Effector memory CD8-positive, alpha-beta T cell (primary cell): ENCODE data around the gene FARP2.
A peak's percentile ranks its signal among the peaks of the same experiment; 100 is the strongest.
"Not testable (repeated sequence)": the region's sequence is repeated elsewhere in the genome, so short reads cannot be mapped to it uniquely, and the experiment has no call there.

ENCODE experiments used
- ATAC-seq: fragments of 150-1000 bp; cut with Tn5 transposase; replicated peaks from 2 replicates; pipeline ENCODE4 v1.10.0; 2021; ENCODE audit warnings: mild to moderate bottlenecking, moderate library complexity
- DNase-seq, 3 experiments: peaks; one replicate each; pipeline ENCODE4 v3.0.0; 2021
- H3K27ac Mint-ChIP-seq, 2 donors: one replicate each; pipeline ENCODE4 v1.8.0; 2022; ENCODE audit warnings: mild to moderate bottlenecking in 2 of 2, mixed read lengths in 2 of 2, moderate library complexity in 2 of 2
- H3K27me3 Mint-ChIP-seq, 2 donors: one replicate each; pipeline ENCODE4 v1.8.0; 2022; ENCODE audit warnings: mixed read lengths in 2 of 2
- H3K36me3 Mint-ChIP-seq: one replicate; pipeline ENCODE4 v1.8.0; 2022; ENCODE audit warnings: mild to moderate bottlenecking, moderate library complexity, mixed read lengths; ENCODE audit not compliant: insufficient read depth
- H3K4me1 Mint-ChIP-seq, 2 donors: one replicate each; pipeline ENCODE4 v1.8.0; 2022; ENCODE audit warnings: low read depth in 2 of 2, mixed read lengths in 2 of 2
- H3K4me3 Mint-ChIP-seq, 2 donors: one replicate each; pipeline ENCODE4 v1.8.0; 2022; ENCODE audit warnings: mild to moderate bottlenecking in 2 of 2, mixed read lengths in 2 of 2, moderate library complexity in 2 of 2
- H3K9me3 Mint-ChIP-seq, 2 donors: one replicate each; pipeline ENCODE4 v1.8.0; 2022; ENCODE audit warnings: mixed read lengths in 2 of 2

The FARP2 gene

DNA sequence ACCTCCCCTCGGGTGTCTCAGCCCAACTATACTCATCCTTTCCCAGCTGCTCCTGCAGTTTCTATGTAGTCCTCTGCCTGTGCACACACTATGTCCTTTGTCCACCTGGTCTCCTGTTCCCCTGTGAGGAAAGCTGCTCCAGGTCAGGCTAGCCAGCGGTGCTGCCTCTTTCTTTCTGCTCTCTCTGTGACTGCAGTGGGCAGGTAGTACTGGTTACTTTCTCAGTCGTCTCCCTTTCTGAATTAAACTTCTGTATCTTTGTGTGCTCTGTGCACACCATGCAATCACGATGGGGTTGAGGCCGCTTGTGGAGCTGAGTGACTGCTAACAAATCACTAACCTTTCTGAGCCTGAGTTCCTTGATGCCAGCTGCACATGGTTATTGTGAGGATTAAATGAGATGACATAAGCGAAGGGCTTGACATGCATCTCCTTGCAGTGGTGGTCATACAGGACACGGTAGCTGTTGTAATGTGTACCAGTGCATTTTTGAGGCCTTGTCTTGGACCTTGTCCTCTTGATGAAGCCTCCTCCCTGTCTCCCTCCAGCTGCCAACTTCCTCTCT lies 3.5 kb downstream of the FARP2 start:
- H3K4me3 Mint-ChIP-seq, result peak overlapping the region in 1 of 2 donors; percentile 27
- no peaks in the 10 kb centered on the region for H3K27me3 Mint-ChIP-seq
- DNase-seq, result no peak
- no peaks in the 10 kb centered on the region for H3K9me3 Mint-ChIP-seq
- no peak for ATAC-seq
- no peak overlapping the region for H3K27ac Mint-ChIP-seq
- peaks cover 19% of the 10 kb centered on the region in 2 donors for H3K4me1 Mint-ChIP-seq
- H3K36me3 Mint-ChIP-seq, result peaks cover 13% of the 10 kb centered on the region

DNA sequence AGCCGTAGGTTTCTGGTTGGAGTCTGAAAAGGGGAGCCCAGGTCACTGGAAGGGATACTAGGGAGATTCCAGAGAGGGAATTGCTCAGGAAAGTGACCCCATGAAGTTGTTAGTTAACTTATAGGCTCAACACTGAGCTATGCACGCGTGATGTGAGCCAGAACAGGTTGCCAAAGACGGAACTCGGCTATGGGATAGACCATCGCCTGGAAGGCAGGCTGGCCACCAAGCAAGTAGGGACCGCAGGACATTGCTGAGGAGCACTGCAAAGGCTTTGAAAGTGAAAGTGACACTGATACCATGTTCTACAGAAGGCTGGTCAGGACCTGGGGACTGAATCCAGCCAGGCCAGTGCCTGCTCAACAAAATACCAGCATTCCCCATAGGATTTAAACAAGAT lies 7.3 kb downstream of the FARP2 start:
- no peaks in the 10 kb centered on the region for H3K27me3 Mint-ChIP-seq
- H3K27ac Mint-ChIP-seq, result no peak overlapping the region
- DNase-seq (no peak), ATAC-seq (no peak)
- peaks cover 8 to 14% of the 10 kb centered on the region in 2 donors for H3K4me1 Mint-ChIP-seq
- peaks cover 6% of the 10 kb centered on the region for H3K36me3 Mint-ChIP-seq
- no peak overlapping the region for H3K4me3 Mint-ChIP-seq
- H3K9me3 Mint-ChIP-seq, result no peaks in the 10 kb centered on the region

DNA sequence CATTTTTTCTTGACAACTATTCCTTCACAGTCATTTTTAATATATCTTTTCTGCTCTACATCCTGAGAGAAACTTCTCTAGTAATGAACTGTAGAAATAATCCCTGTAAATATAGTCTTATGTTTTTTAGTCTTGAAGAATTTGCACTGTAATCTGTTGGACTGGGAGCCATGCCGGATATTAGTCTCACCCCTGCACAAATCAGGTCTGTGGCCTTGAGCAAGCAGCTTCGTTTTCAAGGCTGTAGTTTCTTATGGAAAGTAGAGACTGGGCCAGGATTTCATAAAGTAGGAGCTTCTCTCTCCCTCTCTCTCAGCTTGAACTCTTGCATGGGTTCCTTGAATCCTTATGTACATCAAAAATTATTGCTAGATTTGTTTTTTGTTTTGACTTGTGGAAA lies 8.7 kb downstream of the FARP2 start:
- Mint-ChIP-seq H3K27me3 (no peaks in the 10 kb centered on the region), H3K36me3 (peaks cover 6% of the 10 kb centered on the region), H3K4me3 (no peak overlapping the region), H3K9me3 (no peaks in the 10 kb centered on the region), H3K4me1 (peaks cover 3 to 10% of the 10 kb centered on the region in 2 donors), H3K27ac (no peak overlapping the region)
- DNase-seq (no peak), ATAC-seq (no peak)

DNA sequence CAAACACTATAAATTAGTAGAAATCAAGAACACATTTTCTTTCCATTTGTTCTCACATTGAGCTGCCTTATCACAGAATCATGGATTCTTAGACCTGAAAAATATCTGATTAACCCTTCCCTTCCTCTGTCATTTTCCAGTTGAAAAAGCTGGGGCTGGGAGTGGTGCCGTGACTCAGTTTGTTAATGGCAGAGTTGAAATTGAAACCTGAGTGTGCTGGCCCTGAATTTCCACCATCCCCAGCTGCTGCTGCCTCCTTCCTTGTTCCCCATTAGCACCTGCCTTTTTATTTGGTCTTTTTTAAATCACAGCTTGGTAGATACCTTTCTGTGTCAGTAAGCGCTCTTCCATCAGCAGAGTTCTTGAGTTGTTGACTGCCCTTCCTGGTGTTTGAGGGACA lies 10.6 kb downstream of the FARP2 start:
- Mint-ChIP-seq H3K4me3 (no peak overlapping the region), H3K27ac (no peak overlapping the region), H3K9me3 (no peaks in the 10 kb centered on the region), H3K4me1 (peaks cover 0 to 8% of the 10 kb centered on the region in 2 donors), H3K36me3 (peaks cover 3% of the 10 kb centered on the region), H3K27me3 (no peaks in the 10 kb centered on the region)
- ATAC-seq, result no peak
- DNase-seq, result no peak

DNA sequence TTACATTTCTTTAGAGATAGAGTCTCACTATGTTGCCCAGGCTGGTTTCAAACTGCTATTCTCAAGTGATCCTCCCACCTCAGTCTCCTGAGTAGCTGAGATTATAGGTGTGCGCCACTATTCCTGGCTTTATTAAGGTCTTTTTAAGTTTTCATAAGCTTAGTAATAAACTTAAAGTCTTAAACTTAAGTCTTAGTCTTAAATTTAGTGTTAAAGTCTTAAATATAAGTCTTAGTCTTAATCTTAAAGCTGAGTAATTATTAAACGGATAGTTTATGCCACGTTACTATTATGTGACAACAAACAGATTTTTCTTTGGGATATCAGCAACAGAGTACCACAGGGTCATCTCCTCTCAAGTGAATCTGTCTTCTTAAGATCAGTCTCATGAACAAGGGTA lies 12.6 kb downstream of the FARP2 start:
- Mint-ChIP-seq H3K27ac (no peak overlapping the region), H3K4me1 (peaks cover 0 to 2% of the 10 kb centered on the region in 2 donors), H3K27me3 (no peaks in the 10 kb centered on the region), H3K4me3 (no peak overlapping the region), H3K36me3 (peaks cover 3% of the 10 kb centered on the region), H3K9me3 (no peaks in the 10 kb centered on the region)
- no peak for ATAC-seq
- no peak for DNase-seq

DNA sequence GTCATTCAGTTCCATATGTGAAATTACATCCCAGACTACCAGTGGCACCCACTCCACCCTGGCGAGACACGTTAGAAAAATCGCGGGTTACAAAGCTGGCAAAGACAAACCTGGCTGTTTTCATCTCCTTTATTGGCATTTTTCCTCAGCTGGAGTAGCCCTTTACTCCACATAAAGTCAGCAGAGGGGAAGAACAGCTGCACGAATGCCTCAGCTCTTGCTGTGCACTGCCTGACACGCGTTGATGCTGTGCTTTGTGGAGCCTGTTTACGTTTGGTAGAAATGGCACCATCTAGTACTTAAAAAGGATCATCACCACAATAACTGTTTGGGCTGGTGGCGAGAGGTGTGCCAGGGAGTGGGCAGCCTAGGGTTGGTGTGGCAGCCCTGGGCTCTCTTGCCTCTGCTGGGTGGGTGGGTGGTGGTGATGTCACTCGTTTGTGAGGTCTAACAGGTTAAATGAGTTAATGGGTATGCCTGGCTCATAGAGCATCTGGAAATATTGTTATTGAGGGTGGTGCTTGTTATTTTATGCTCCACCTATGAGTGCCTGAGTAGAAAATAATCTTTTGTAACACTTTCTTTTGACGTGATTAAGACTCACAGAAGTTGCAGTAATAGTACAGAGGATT lies 16.4 kb downstream of the FARP2 start:
- H3K4me3 Mint-ChIP-seq, result no peak overlapping the region
- H3K4me1 Mint-ChIP-seq, result no peaks in the 10 kb centered on the region
- DNase-seq (no peak), ATAC-seq (no peak)
- H3K27me3 Mint-ChIP-seq, result no peaks in the 10 kb centered on the region
- H3K27ac Mint-ChIP-seq, result no peak overlapping the region
- peaks cover 11% of the 10 kb centered on the region for H3K36me3 Mint-ChIP-seq
- H3K9me3 Mint-ChIP-seq, result no peaks in the 10 kb centered on the region

DNA sequence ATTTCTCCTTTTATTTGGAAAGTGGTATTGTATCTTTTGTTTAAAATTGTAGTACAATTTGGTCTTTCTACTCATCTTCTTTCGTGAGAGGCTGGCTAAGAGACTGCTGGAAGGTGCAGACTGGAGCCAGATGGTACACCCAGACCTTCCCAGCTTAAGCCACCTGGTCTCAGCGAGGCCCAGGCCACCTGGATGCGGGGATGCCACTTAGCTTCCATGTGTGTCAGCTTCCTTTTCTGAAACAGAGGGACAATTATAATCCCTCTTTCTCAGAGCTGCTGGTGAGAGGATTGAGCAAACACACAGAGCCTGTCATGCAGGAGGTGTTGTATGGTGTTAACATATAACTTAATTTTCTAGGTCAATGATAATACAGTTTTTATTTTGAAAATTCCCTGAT lies 17.4 kb downstream of the FARP2 start:
- no peaks in the 10 kb centered on the region for H3K9me3 Mint-ChIP-seq
- H3K4me3 Mint-ChIP-seq, result no peak overlapping the region
- no peak overlapping the region for H3K27ac Mint-ChIP-seq
- no peaks in the 10 kb centered on the region for H3K4me1 Mint-ChIP-seq
- H3K27me3 Mint-ChIP-seq, result no peaks in the 10 kb centered on the region
- DNase-seq, result no peak
- ATAC-seq, result no peak
- H3K36me3 Mint-ChIP-seq, result peaks cover 11% of the 10 kb centered on the region

DNA sequence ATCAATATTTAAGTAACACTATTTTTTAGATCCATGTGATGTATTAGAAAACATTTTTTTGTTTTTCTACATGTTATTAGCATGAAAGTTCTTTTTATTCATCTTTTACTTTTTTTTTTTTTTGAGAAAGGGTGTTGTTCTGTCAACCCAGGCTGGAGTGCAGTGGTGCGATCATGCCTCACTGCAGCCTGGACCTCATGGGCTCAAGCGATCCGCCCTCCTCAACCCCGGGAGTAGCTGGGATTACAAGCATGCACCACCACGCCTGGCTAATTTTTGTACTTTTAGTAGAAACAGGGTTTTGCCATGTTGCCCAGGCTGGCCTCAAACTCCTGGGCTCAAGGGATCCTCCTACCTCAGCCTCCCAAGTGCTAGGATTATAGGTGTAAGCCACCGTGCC lies 17.8 kb downstream of the FARP2 start:
- not testable (repeated sequence) for DNase-seq, H3K4me3 Mint-ChIP-seq, H3K27ac Mint-ChIP-seq, H3K27me3 Mint-ChIP-seq, ATAC-seq, H3K4me1 Mint-ChIP-seq, H3K9me3 Mint-ChIP-seq
- H3K36me3 Mint-ChIP-seq, result peaks cover 11% of the 10 kb centered on the region

DNA sequence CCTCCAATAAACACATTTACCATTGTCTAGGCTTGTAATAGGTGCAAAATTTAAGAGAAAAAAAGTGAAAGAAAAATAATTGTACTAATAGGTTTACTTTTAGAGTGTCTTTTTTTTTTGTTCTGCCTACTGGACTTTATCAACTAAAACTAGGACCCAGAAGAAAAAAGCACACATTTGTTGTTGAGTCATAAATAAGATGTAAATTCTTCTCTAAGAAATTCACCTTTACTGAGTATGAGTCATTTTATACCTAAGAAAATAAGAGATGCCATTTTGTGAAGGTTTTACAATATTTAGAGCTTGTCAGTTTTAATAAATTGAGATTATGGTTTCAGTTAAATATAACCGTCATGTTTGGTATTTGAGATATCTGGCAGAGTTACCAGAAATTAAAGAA lies 19.2 kb downstream of the FARP2 start:
- H3K4me1 Mint-ChIP-seq, result no peaks in the 10 kb centered on the region
- DNase-seq (no peak), ATAC-seq (no peak)
- H3K4me3 Mint-ChIP-seq, result no peak overlapping the region
- peaks cover 11% of the 10 kb centered on the region for H3K36me3 Mint-ChIP-seq
- no peak overlapping the region for H3K27ac Mint-ChIP-seq
- H3K27me3 Mint-ChIP-seq, result no peaks in the 10 kb centered on the region
- no peaks in the 10 kb centered on the region for H3K9me3 Mint-ChIP-seq

DNA sequence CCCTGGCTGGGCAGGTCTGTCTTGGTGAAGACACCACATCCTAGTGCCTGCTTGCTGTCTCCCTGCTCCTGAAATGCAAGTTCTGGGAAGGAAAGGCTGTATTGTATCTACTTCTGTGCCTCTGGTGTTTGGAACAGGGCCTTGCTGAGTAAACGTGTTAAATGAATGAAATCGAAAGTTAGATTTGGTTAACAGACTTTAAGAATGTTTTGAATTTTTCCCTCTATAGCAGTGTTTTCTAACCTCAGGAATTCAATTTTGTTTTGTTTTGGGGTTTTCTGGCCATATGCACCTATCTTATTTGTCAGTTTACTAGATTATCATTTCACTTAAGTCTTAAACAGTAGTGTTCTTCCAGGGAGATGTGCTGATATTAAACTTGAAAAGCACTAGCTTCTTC lies 20.7 kb downstream of the FARP2 start:
- Mint-ChIP-seq H3K4me3 (no peak overlapping the region), H3K36me3 (peaks cover 12% of the 10 kb centered on the region), H3K27me3 (no peaks in the 10 kb centered on the region), H3K27ac (no peak overlapping the region), H3K9me3 (no peaks in the 10 kb centered on the region), H3K4me1 (no peaks in the 10 kb centered on the region)
- ATAC-seq (no peak), DNase-seq (no peak)

DNA sequence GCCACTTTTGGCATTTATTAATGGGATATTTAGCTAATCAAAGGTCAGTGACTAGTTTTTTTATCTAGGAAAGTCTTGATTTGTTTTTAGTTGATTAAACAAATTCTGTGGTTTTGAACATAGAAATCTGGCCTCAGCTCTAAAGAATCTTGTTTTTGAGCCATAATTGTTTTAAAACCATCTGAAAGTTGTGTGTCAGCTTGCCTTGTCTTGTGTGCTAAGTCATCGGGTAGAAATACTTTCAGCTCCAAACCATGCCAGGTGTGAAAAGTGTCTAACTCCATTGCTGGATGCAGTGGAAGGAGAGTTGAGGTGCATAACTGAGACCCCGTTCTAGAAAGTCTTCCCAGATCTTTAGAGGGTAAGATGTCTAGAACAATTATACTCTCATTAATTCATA lies 22.7 kb downstream of the FARP2 start:
- Mint-ChIP-seq H3K4me1 (peaks cover 5 to 11% of the 10 kb centered on the region in 2 donors), H3K27ac (no peak overlapping the region), H3K4me3 (no peak overlapping the region), H3K27me3 (no peaks in the 10 kb centered on the region), H3K9me3 (no peaks in the 10 kb centered on the region), H3K36me3 (peaks cover 14% of the 10 kb centered on the region)
- no peak for DNase-seq
- ATAC-seq, result no peak

DNA sequence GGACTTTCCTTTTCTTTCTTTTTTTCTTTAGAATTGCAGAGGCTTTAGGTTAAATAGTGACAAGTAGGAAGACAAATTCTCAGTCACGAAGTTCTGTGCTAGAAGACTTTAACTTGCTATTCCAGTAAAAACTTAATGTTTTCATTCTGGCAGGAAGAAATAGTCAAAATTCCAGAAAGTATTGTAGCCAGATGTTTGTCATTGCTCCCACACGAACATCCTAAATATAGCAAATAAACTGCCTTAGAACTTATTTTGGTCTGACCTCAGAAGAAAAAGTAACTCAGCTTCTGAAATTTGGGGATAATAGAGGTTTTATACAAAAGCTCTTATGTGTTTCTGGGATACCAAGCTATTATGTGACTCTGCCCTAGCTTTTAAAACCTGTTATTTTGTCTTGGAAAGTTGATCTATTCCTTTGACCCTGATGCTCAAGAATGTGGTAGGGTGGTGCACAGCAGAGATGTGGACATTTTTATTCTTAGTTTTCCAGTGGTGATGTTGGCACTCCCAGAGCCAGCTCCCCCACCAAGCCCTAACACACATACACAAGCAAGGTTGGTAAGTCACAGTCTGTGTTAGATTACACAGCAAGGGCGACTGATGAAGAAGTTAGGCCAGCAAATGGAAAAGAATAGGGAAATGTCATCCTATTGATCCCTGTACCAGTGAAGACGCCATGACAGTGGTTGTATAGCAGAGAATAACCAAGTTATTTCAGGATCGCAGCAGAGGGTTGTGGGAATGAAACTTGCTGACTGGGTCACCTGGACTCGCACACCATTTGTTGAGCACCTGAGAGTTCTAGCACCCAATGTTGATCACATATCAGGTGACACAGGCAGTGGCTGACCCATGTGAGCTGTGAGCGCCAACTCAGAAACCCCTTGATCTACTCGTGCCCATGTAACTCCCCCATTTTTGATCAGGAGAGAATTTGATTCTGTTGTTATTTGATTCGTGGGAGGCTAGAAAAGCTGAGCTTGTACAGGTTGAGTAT lies 23.7 kb downstream of the FARP2 start:
- peaks cover 14% of the 10 kb centered on the region for H3K36me3 Mint-ChIP-seq
- DNase-seq (no peak), ATAC-seq (no peak)
- no peaks in the 10 kb centered on the region for H3K27me3 Mint-ChIP-seq
- no peak overlapping the region for H3K27ac Mint-ChIP-seq
- H3K4me1 Mint-ChIP-seq, result peaks cover 5 to 11% of the 10 kb centered on the region in 2 donors
- H3K9me3 Mint-ChIP-seq, result no peaks in the 10 kb centered on the region
- no peak overlapping the region for H3K4me3 Mint-ChIP-seq

DNA sequence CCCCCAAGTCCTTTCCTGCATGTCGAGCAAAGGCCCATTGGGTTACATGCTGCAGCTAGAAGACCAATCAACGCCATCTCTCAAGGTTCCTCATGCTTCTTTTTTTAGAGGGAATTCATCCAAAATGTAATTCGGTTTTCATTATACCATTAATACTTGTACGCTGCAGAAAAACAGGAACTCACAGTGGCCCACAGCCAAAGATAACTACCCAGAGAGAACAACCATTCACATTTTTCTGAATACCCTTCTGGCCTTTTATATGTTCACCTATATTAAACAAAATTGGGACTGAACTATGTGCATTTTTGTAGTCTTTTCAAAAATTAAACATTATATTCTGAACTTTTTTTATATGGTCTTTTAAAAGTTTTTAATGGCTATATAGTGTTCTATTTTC lies 25.8 kb downstream of the FARP2 start:
- peaks cover 6% of the 10 kb centered on the region for H3K36me3 Mint-ChIP-seq
- ATAC-seq, result no peak
- DNase-seq, result no peak
- H3K27me3 Mint-ChIP-seq, result no peaks in the 10 kb centered on the region
- no peak overlapping the region for H3K27ac Mint-ChIP-seq
- no peak overlapping the region for H3K4me3 Mint-ChIP-seq
- H3K9me3 Mint-ChIP-seq, result no peaks in the 10 kb centered on the region
- H3K4me1 Mint-ChIP-seq, result peaks cover 5 to 11% of the 10 kb centered on the region in 2 donors

DNA sequence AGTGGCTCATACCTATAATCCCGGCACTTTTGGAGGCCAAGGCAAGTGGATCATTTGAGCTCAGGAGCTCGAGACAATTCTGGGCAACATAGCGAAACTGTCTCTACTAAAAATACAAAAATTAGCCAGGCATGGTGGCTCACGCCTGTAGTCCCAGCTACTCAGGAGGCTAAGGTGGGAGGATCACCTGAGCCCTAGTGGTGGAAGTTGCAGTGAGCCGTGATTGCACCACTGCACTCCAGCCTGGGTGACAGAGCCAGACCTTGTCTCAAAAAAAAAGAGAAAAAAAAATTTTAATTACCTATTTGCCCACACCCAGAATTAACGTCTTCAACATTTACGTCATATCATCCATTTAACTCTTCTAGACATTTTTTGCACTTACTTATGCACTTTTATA lies 29.4 kb downstream of the FARP2 start:
- not testable (repeated sequence) for H3K9me3 Mint-ChIP-seq, ATAC-seq, H3K27me3 Mint-ChIP-seq, H3K36me3 Mint-ChIP-seq, H3K4me3 Mint-ChIP-seq, DNase-seq, H3K27ac Mint-ChIP-seq
- H3K4me1 Mint-ChIP-seq, result peaks cover 5 to 11% of the 10 kb centered on the region in 2 donors
